HG02759 (cell line): ENCODE data around the gene PCDHGA7.
A peak's percentile ranks its signal among the peaks of the same experiment; 100 is the strongest.
"Not testable (repeated sequence)": the region's sequence is repeated elsewhere in the genome, so short reads cannot be mapped to it uniquely, and the experiment has no call there.

ENCODE experiments used
- ATAC-seq: cut with Tn5 transposase; IDR thresholded peaks from one replicate; pipeline ENCODE4 v1.9.1; 2021; ENCODE audit warnings: mild to moderate bottlenecking, moderate library complexity; ENCODE audit not compliant: unreplicated experiment

Gene PCDHGA7

GRCh38 chr5:141382469-141383294 lies at the start of gene PCDHGA7:
TSS of gene PCDHGA7 (plus strand) at chr5:141382742. CDS start at chr5:141382900, 158 bp downstream.
- no peak for ATAC-seq

GRCh38 chr5:141338538-141339306 lies 43.8 kb upstream of the PCDHGA7 start, which contains the start of gene PCDHGA2:
TSS of gene PCDHGA2 (plus strand) at chr5:141338760.
- ATAC-seq: peak; percentile 72

- not testable (repeated sequence) for ATAC-seq
Observed at GRCh38 chr5:141340781-141341354, 41.7 kb upstream of the PCDHGA7 start.

- no peak for ATAC-seq
Observed at GRCh38 chr5:141342773-141343172, 39.8 kb upstream of the PCDHGA7 start.

GRCh38 chr5:141343242-141343952 lies 39.1 kb upstream of the PCDHGA7 start, which contains the start of gene PCDHGA3:
TSS of gene PCDHGA3 (plus strand) at chr5:141343829. CDS start at chr5:141344034, 205 bp downstream.
- no peak for ATAC-seq

- no peak for ATAC-seq
Observed at GRCh38 chr5:141343953-141344463, 38.5 kb upstream of the PCDHGA7 start.

- ATAC-seq: no peak
Observed at GRCh38 chr5:141345327-141345726, 37.2 kb upstream of the PCDHGA7 start.

GRCh38 chr5:141346017-141346416 lies 36.5 kb upstream of the PCDHGA7 start:
- not testable (repeated sequence) for ATAC-seq

GRCh38 chr5:141349917-141350619 lies 32.5 kb upstream of the PCDHGA7 start, which contains the start of gene PCDHGB1:
TSS of gene PCDHGB1 (plus strand) at chr5:141350099. CDS start at chr5:141350261, 162 bp downstream.
- no peak for ATAC-seq

- ATAC-seq: no peak
Observed at GRCh38 chr5:141351591-141351990, 31.0 kb upstream of the PCDHGA7 start.

GRCh38 chr5:141354900-141355469 lies 27.6 kb upstream of the PCDHGA7 start, which contains the start of gene PCDHGA4:
TSS of gene PCDHGA4 (plus strand) at chr5:141355021. CDS start at chr5:141355108, 87 bp downstream.
- no peak for ATAC-seq

- no peak for ATAC-seq
Observed at GRCh38 chr5:141355641-141356040, 26.9 kb upstream of the PCDHGA7 start.

- no peak for ATAC-seq
Observed at GRCh38 chr5:141356133-141356532, 26.4 kb upstream of the PCDHGA7 start.

GRCh38 chr5:141356950-141357349 lies 25.6 kb upstream of the PCDHGA7 start:
- no peak for ATAC-seq

- peak; percentile 78 for ATAC-seq
Observed at GRCh38 chr5:141359790-141360426, 22.6 kb upstream of the PCDHGA7 start, which contains the start of gene PCDHGB2. TSS of gene PCDHGB2 (plus strand) at chr5:141359994. CDS start at chr5:141360136, 142 bp downstream.

GRCh38 chr5:141360685-141361084 lies 21.9 kb upstream of the PCDHGA7 start:
- ATAC-seq: no peak

- ATAC-seq: no peak
Observed at GRCh38 chr5:141362719-141363118, 19.8 kb upstream of the PCDHGA7 start.

GRCh38 chr5:141363952-141364660 lies 18.4 kb upstream of the PCDHGA7 start, which contains the start of gene PCDHGA5:
TSS of gene PCDHGA5 (plus strand) at chr5:141364162. CDS start at chr5:141364331, 169 bp downstream.
- ATAC-seq: no peak
